ENCODE results near the gene RUVBL1.

RUVBL1 gene

GRCh38 chr3:128083980-128084674 lies 39.5 kb downstream of the RUVBL1 start:
- H3K36me3 Mint-ChIP-seq (ENCODE audit: low read depth) = peaks cover 65% of the 10 kb centered on the region
- H3K27ac Mint-ChIP-seq = no peak overlapping the region
- H3K4me3 Mint-ChIP-seq = no peak overlapping the region
- H3K4me1 Mint-ChIP-seq = peaks cover 3% of the 10 kb centered on the region
- no peak for DNase-seq
- no peak for TF ChIP-seq CTCF (IDR thresholded peaks at IDR 0.05)
- no peaks in the 10 kb centered on the region for H3K27me3 Mint-ChIP-seq (ENCODE audit: low read depth, poor library complexity)
- H3K9me3 Mint-ChIP-seq = no peaks in the 10 kb centered on the region

GRCh38 chr3:128083396-128083795 lies 40.2 kb downstream of the RUVBL1 start:
- Mint-ChIP-seq H3K36me3 (ENCODE audit: low read depth) (peaks cover 72% of the 10 kb centered on the region), H3K27me3 (ENCODE audit: low read depth, poor library complexity) (peaks cover 3% of the 10 kb centered on the region), H3K9me3 (no peaks in the 10 kb centered on the region), H3K4me1 (peaks cover 10% of the 10 kb centered on the region), H3K4me3 (no peak overlapping the region), H3K27ac (no peak overlapping the region)
- DNase-seq = no peak
- TF ChIP-seq CTCF (IDR thresholded peaks at IDR 0.05) = no peak

DNA sequence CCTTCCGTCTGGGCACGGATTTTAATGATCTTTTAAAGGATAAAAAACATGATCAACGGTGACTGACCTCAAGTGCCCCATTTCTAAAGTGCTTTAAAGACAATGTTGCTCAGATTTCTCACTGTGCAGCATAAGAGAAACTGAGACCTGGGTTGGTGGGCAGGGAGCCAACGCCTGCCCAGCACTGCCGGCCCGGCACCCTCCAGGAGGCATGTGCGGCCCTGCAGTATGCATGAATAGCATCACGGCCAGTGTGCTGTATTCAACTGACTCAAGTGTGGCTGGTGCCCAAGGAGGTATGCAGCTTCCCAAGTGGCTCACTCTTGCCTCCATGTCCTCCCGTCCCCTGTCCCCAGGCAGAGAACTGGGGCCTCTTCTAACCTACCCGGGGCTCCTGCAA lies 41.1 kb downstream of the RUVBL1 start:
- Mint-ChIP-seq H3K36me3 (ENCODE audit: low read depth) (peaks cover 72% of the 10 kb centered on the region), H3K4me1 (peaks cover 18% of the 10 kb centered on the region)
- no peak for DNase-seq

GRCh38 chr3:128081846-128082245 lies 41.8 kb downstream of the RUVBL1 start:
- H3K27me3 Mint-ChIP-seq (ENCODE audit: low read depth, poor library complexity) = peaks cover 8% of the 10 kb centered on the region
- H3K4me3 Mint-ChIP-seq = no peak overlapping the region
- no peaks in the 10 kb centered on the region for H3K9me3 Mint-ChIP-seq
- peaks cover 22% of the 10 kb centered on the region for H3K4me1 Mint-ChIP-seq
- peaks cover 65% of the 10 kb centered on the region for H3K36me3 Mint-ChIP-seq (ENCODE audit: low read depth)
- no peak for DNase-seq
- no peak for TF ChIP-seq CTCF (IDR thresholded peaks at IDR 0.05)
- H3K27ac Mint-ChIP-seq = no peak overlapping the region

More for the DNA sequence above, 41.1 kb downstream of the RUVBL1 start:
- no peaks in the 10 kb centered on the region for H3K9me3 Mint-ChIP-seq
- H3K4me3 Mint-ChIP-seq = no peak overlapping the region
- no peak for TF ChIP-seq CTCF (IDR thresholded peaks at IDR 0.05)
- peaks cover 4% of the 10 kb centered on the region for H3K27me3 Mint-ChIP-seq (ENCODE audit: low read depth, poor library complexity)
- no peak overlapping the region for H3K27ac Mint-ChIP-seq

- Mint-ChIP-seq H3K27me3 (ENCODE audit: low read depth, poor library complexity) (peaks cover 12% of the 10 kb centered on the region), H3K4me3 (no peak overlapping the region), H3K9me3 (no peaks in the 10 kb centered on the region), H3K27ac (no peak overlapping the region), H3K36me3 (ENCODE audit: low read depth) (peaks cover 62% of the 10 kb centered on the region), H3K4me1 (peaks cover 22% of the 10 kb centered on the region)
- no peak for DNase-seq
- TF ChIP-seq CTCF (IDR thresholded peaks at IDR 0.05) = no peak
Measured at GRCh38 chr3:128081226-128081625, 42.4 kb downstream of the RUVBL1 start.

All from nephron progenitor cell (in vitro differentiated cells).